IPS-NIHi7 (cell line): Measurements from ENCODE around the gene SPACA7.

Experiments
- DNase-seq: peaks from one replicate; pipeline ENCODE4 v3.0.0; 2012; ENCODE audit warnings: mixed read lengths; ENCODE audit errors: extremely low spot score

SPACA7 gene, protein sequence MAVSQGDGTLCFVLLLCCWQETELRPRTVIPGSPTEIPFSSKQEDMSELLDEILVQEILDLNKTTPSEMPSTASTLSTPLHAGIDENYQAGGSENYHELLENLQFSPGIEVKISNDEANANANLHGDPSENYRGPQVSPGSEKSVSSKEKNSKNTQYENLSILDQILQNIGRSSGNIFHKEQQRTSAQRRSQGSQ

DNA sequence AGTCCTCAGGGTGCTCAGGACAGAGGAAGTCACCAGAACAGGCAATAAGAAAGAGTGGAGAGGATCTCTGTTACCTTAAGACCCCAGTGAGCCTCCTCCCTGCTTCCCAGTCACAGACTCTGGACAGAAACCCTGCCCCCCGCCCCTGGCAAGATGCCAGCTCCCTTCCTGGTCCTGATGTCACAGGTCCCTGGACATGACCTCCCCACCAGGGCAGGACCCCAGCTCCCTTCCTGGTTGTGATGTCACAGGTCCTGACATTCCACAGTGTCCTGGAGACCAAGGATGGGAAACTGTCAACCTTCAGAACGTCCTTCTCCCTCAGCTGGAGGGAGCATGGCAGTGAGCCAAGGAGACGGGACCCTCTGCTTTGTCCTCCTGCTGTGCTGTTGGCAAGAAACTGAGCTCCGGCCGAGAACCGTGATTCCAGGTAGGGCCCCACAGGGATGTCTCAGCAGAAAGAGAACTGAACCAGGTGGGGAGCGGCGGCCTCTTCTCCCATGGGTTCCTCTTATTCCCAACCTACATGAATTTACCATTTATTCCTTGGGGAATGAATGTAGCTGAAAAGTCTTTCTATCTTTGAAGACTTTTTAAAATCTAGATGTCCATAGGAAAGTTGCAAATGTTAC, at the start of gene SPACA7:
Gene SPACA7 (plus strand): TSS at position 306 of the 632 bp plus-strand sequence. CDS start 31 bp downstream, at position 337.
- no peak for DNase-seq

- DNase-seq: no peak
Measured at GRCh38 chr13:112326821-112327370, 49.3 kb upstream of the SPACA7 start.

- DNase-seq: no peak
Measured at GRCh38 chr13:112328936-112329335, 47.2 kb upstream of the SPACA7 start.

DNA sequence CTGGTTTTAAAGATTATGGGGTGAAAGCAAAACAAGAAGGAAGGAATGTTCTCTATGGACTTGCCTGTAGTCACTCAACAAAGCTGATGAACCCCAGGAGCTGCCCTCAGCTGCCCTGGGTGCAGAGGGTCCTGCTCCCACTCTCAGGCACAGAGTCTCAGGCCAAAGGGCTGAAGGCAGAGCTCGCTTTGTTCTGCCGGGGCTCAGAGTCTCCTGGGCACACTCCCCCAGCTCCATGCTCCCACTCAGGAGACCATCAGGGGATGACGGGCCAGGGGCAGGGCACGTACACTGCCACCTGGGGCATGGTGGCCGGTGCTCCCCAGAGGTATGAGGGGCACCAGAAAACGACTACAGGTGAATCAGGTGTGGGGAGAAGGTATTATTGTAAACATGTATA, 46.8 kb upstream of the SPACA7 start:
- DNase-seq: no peak

DNA sequence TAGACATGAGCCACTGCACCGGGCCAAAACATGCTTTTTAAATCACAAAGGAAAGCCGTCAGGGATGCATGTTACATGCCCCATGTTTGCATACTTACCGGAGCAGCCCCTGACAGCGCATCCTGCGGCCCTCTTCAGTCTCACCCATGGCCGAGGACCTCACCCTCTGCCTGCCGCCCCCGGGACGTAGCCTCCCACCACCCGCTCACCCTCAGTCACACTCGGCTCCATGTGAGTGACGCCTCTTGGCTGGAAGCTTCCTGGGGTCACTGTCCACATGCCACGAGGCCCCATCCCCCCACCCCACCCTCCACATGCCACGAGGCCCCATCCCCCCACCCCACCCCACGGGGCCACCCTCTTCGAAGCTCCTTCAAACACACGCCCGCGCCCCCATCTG, 46.1 kb upstream of the SPACA7 start:
- DNase-seq: no peak

GRCh38 chr13:112330479-112331381, 45.4 kb upstream of the SPACA7 start:
- peak; percentile 38 for DNase-seq

DNA sequence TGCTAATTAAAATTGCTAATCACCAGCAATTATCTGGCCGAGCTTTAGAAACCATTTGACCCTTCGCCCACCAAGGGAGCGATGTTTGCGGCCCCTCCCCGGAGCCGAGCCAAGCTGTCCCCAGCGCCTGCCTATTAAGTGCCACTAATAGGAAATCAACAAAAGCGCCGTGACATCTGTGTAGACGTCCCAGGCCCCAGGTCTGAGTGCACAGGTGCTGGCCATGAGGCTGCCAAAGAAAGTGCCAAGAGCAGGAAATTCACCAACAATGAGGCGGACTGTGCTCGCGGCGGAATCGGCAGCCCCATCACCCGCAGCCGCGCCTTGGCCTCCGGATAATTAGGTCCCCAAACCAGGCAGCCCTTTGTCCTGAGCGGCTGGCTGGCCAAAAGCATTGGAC, 44.5 kb upstream of the SPACA7 start:
- no peak for DNase-seq

GRCh38 chr13:112332727-112333126, 43.4 kb upstream of the SPACA7 start:
- DNase-seq: no peak

- DNase-seq: no peak
Measured at GRCh38 chr13:112333756-112334543, 42.2 kb upstream of the SPACA7 start.

DNA sequence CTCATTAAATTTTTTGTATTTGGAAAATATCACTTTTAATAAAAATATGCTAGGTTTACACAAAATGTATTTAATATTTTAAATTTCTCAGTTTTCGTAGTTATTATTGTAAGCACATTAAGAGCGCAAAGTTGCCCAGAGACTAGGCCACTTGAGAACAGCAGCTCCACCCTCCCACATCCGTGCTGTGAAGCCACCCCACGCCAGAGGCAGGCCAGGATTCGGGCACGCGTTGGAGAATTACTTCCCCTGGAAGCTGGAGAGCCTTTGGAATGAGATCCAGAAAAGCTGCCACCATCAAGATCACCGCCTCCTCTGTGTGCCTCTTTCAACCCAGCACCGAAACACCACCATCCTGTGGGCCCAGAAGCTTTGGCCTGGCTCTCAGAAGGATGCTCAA, 41.0 kb upstream of the SPACA7 start:
- DNase-seq: no peak

DNA sequence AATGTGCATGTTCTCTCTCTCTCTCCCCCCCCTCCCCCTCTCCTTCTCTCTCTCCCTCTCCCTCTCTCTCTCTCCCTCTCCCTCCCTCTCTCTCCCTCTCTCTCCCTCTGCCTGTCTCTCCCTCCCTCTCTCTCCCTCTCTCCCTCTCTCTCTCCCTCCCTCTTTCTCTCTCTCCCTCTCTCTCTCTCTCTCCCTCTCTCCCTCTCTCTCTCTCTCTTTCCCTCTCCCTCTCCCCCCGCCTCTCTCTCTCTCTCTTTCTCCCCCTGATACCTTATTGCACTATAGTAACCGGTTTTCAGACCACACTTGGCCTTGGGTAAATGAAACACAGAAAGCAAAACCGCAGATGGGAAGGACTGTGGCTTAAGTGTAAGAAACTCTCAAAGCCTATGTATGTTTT, 34.7 kb upstream of the SPACA7 start:
- DNase-seq: no peak

GRCh38 chr13:112341976-112342735, 34.0 kb upstream of the SPACA7 start:
- DNase-seq: no peak

DNA sequence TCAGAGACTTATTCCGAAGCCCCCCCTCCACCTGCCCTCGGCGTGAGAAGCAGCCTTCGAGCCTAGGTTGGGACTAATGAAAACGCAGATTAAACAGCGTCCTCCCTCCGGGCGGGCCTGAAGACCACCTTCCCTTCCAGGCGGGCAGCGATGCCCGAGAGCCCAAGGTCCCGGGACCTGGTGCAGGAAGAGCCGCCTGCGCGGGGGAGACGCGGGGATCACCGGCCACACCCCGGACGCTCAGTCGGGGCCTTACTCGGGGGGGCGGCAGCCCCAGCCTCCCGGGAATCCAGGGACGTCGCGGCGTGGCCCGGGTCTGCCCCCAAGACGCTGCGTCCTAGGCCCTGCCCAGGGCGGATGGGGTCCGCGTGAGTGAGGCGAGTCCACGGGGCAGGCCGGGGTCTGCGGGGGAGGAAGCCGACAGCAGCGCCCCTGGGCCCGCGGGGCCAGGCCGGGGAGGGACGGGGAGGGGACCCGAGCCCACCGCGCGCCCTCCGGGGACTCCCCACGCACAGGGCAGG, 33.3 kb upstream of the SPACA7 start:
- no peak for DNase-seq

GRCh38 chr13:112343591-112343990, 32.6 kb upstream of the SPACA7 start:
- no peak for DNase-seq

- no peak for DNase-seq
Measured at GRCh38 chr13:112345826-112346172, 30.4 kb upstream of the SPACA7 start.

GRCh38 chr13:112346173-112346898, 29.8 kb upstream of the SPACA7 start:
- DNase-seq: peak; percentile 54

DNA sequence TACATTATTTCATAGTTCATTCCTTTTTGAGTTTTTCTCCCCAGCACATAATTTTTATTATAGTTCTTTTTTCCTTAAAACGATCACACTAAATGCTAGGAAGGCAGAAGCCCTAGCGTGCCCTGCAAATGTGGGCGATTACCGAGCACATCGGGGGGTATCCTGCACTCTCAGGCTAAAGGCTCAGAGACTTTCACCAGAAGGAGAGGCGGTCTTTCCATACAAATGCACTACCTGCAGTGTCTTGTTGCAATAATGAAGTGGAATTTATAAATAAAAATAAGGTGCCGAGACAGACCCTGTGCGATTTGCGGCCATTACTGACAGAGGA, 29.3 kb upstream of the SPACA7 start:
- peak; percentile 55 for DNase-seq

- no peak for DNase-seq
Measured at GRCh38 chr13:112347986-112348385, 28.2 kb upstream of the SPACA7 start.

DNA sequence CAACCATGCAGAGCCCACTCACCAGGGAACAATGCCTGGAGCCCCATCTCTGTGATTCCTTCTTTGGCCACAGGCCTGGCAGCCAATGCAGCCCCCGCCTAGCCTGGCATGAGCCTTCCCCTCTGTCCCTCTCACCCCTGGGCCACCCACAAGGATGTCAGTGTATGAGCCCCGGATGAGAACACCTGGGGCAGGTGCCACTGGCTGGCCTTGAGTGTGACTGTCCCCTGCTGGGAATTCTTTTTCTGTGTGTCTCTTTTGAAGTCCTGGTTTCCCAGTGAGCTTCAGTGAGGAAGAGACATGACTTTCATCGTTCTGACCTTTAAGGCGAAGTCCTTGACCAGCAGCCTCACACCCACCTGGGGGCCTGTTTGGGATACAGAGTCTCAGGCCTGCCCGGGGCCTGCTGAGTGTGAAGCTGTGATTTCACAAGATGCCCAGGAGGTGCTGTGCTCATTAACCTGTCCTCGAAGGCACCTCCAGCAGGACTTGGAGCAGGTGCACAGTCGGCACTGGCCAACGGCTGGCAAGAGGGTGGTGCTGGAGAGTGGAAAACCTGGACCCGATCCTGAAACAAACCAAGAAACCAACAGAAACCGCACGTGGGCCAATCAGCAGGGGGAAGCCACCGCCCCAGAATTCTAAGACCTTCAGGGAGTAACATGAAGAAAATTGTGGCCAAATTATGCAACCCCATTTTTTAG, 27.4 kb upstream of the SPACA7 start:
- DNase-seq: no peak

DNA sequence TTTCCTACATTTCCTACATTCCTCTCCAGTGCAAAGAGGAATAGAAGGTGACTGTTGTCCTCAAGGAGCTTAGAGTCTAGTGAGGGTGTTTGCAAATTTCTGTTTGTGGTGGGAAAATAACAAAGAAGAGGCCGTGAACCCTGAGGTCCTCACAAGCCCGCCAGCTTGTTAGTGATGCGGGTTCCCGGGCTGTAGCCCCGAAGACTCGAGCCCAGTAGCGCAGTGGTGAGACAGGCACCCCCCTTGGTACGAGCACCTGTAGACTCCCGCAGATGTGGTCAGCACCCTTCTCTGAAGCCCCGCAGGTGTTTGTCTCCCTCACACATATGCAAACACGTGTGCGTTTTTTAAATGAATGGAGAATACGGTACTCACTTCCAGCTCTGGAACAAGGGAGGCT, 26.5 kb upstream of the SPACA7 start:
- DNase-seq: no peak
